Effector CD8-positive, alpha-beta T cell (primary cell): ENCODE results near the gene CCDC88C.

Source experiments
- DNase-seq: peaks from one replicate; lab custom pipeline; 2025; lab: John Stamatoyannopoulos, UW

Gene CCDC88C

GRCh38 chr14:91396959-91397815, 20.4 kb downstream of the CCDC88C start:
- DNase-seq, result peak; percentile 25

- DNase-seq, result no peak
These were observed 21.5 kb downstream of the CCDC88C start for GRCh38 chr14:91396013-91396660.

- DNase-seq, result no peak
These were observed 22.2 kb downstream of the CCDC88C start for GRCh38 chr14:91395466-91395865.

GRCh38 chr14:91394105-91395081, 23.2 kb downstream of the CCDC88C start:
- DNase-seq, result no peak

- DNase-seq, result no peak
These were observed 24.9 kb downstream of the CCDC88C start for GRCh38 chr14:91392623-91393303.

- no peak for DNase-seq
These were observed 27.3 kb downstream of the CCDC88C start for GRCh38 chr14:91390165-91390778.

- no peak for DNase-seq
These were observed 28.5 kb downstream of the CCDC88C start for GRCh38 chr14:91389150-91389549.

- no peak for DNase-seq
These were observed 29.1 kb downstream of the CCDC88C start for GRCh38 chr14:91388551-91388975.

- DNase-seq, result no peak
These were observed 29.7 kb downstream of the CCDC88C start for GRCh38 chr14:91387951-91388381.

GRCh38 chr14:91387169-91387835, 30.3 kb downstream of the CCDC88C start:
- DNase-seq, result no peak

- no peak for DNase-seq
These were observed 31.9 kb downstream of the CCDC88C start for GRCh38 chr14:91385697-91386096.

GRCh38 chr14:91385224-91385623, 32.4 kb downstream of the CCDC88C start:
- no peak for DNase-seq

GRCh38 chr14:91383439-91383838, 34.2 kb downstream of the CCDC88C start:
- DNase-seq, result no peak

- DNase-seq, result no peak
These were observed 35.6 kb downstream of the CCDC88C start for GRCh38 chr14:91381801-91382670.

- no peak for DNase-seq
These were observed 36.8 kb downstream of the CCDC88C start for GRCh38 chr14:91380610-91381371.

- no peak for DNase-seq
These were observed 37.5 kb downstream of the CCDC88C start for GRCh38 chr14:91380123-91380522.

- no peak for DNase-seq
These were observed 38.1 kb downstream of the CCDC88C start for GRCh38 chr14:91379579-91379932.

GRCh38 chr14:91378930-91379578, 38.6 kb downstream of the CCDC88C start:
- DNase-seq, result no peak
